HG02588 (cell line): Measurements from ENCODE around the gene CSNK2A2.

Experiments used
- ATAC-seq: cut with Tn5 transposase; IDR thresholded peaks from one replicate; pipeline ENCODE4 v1.9.1; 2021; ENCODE audit warnings: mild to moderate bottlenecking, moderate library complexity; ENCODE audit not compliant: unreplicated experiment

CSNK2A2 gene

DNA sequence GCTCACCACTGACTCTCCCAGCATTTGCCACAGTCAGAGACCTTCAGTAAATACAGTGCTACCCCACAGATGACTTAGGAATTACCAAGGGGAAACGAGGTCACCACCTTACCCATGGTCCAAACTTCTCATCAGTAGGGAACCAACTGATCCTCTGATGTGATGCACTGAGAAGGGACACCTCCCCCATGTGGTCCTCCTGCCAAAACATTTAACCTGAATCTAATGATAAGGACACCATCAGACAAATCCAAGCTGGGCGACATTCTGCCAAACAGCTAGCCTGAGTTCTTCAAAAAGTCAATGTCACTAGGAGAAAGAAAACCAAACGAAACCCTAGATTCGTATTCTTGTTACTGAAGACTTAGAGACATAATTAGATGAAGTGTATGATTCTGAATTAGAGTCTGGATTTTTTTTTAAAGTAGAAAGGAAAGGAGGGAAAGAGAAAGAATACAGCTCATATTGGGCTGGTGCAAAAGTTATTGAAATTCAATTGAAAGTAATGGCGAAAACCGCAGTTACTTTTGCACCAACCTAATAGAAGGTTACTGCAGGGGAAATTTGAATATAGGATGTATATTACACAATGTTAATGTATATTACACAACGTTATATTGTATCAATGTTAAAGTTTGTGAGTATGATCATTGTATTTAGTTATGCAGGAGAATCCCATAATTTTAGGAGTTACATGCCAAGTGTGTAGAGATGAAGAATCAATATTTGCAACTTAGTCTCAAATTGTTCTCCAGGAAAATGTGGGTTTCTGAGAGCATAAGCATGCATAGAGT, 2.3 kb upstream of the CSNK2A2 start:
- ATAC-seq = no peak

DNA sequence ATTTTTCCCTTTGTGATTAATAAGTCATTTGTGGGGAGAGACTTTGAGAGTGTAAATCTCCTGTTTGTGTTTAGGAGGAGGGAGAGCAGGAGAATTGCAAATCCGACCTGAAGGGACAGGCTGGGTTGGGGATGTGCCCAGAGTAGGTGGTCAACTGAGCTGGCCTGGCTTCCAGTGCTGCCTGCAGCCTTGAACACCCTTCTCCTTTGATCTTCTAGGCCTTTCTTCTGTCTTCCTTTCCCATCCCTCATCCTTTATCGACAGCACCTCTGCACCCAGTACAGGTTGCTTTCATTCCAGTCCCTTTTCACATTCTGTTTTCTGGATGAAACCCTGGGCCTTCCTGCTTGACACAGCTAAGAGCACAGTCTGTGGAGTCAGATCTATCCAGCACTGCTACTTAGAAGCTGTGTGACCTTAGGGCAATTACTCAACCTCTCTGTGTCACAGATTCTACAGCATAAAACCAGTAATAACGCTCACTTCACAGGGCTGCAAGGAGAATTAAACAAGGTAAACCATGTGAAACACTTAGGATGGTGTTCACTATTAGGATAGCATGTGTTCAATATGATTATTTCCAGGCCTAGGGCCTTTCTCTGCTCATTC, 1.0 kb upstream of the CSNK2A2 start:
- no peak for ATAC-seq

DNA sequence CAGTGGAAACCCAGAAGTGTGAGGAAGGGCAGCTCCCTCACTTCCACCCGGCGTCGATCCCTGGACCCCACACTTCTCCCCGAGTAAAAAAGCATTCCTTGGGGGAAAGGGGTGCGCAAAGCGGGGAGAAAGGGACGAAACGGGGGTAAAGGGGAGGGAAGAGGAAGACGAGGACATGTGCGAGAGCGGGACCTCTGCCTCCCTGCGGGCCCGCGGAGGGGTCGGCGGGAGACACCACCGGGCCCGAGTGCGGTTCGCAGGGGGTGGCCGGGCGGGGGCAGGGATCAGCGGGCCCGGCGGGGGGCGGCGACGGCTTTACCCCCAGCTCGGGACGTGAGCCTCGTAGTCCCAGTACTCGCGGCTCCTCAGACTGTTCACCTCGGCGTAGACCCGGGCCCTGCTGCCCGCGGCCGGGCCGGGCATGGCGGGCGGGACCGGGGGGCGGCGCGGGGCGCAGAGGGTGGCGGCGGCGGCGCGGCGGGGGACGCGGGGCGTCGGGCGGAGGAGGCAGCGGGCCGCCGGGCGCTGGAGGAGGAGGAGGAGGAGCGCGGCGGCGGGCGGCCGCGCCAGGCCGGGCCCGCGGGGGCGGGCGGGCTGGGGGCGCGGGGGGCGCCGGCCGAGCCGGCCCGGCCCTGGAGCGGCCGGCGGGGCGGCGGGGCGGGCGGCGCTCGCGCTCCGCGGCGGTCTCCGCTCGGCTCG, 443 bp downstream of the CSNK2A2 start:
- peak; percentile 40 for ATAC-seq

DNA sequence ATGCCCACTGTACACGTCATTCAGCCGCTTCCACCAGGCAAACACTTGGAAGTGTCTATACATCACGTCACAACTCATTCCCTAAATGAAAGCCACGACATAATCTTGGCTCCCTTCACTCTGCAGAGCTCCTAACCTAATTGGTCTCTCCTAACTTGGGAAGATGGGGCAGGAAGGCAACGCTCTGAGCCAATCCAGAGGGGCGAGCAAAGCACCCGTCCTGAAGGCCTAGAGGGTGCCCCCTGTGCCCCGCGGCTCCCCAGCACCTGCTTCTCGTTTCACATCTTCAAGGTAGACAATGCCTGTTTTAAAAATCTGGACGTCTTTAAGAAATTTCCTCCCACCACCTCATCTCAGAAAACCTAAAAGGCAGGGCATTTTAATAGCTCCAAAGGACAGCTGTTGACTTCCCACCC, 1.0 kb downstream of the CSNK2A2 start:
- no peak for ATAC-seq

DNA sequence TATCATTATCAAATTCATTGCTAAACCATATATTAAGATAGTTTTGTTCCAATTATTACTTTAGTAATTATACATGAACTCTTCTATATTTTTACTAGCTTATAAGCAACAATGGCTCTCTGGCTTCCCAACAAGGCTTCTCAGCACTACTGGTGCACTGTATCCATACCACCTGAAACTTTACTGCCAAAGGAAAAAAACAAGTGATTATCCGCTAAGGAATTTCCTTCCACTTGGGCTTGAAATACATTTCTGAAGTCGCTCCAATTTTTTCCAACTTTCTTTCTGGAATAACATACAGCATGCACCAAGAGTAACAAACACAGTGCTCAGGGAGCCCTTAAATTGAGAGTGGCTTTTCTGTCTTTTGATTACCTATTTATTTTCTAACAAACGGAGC, 2.1 kb downstream of the CSNK2A2 start:
- no peak for ATAC-seq

DNA sequence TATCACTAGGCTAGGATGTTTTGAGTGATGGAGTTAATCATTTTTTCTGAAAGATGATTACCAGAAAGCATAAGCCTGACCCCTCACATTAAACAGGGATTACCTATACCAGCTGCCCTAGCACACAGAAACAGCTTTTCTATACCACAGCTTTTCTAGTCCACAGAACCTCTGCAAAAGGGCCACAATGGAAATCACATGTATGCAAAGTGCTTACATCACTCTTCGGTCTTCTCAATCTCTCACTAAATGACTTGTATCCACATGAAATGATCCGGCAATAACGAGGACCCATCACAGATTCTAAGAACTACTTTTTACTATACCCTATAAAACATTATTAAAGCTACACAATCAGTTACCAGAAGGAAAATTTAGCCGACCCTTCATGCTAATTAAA, 2.6 kb downstream of the CSNK2A2 start:
- no peak for ATAC-seq

DNA sequence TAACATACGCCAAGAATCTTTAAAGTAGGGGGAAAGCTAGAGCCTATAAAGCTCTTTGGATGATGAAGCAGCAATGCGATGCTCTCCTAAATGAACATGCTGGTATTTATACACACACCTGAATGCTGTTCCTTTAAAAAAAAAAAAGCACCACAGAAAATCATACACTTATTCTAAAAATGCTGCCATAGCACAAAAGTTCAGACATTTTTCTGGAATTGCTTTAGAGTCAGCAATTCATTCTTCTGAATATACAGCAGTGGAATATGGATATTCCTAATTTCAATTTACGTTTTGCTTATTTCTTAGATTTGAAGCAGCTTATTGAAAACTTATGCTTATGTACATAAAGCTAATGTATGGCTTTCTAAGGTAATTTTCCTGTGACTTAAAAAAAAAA, 3.1 kb downstream of the CSNK2A2 start:
- no peak for ATAC-seq

DNA sequence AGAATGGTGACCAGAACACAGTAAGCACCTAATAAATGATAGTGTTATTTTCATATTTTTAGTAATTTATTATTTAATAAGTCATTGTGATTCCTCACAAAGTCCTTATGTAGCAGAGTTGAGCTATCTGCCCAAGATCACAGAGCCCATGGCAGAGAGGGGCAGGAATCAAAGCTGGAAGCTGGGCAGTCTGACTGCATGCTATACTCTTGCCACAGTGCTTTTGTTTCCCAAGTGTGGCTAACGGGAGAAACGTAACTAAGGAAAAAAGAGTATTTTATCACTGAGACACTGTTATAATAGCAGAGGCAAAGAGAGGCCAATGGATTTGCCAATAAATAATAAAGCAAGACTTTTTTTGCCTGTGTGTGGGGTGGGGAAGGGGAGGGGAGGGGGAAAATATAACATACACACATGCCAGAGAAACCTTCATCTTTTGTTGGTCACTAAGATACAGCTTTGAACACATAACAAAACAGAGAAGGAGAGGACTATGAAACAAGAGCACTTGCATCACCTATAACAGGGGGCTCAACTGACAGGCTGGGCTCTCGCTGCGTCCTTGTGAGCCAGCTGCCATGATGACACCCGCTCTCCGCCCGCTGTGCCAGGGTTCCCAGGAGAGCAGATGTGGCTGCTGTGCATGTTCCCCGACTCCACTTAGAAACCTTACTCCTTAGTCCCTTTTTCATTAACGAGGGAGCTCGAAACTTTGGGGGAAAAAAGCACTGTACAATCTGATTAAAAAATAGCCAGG, 10.1 kb downstream of the CSNK2A2 start:
- ATAC-seq = no peak

DNA sequence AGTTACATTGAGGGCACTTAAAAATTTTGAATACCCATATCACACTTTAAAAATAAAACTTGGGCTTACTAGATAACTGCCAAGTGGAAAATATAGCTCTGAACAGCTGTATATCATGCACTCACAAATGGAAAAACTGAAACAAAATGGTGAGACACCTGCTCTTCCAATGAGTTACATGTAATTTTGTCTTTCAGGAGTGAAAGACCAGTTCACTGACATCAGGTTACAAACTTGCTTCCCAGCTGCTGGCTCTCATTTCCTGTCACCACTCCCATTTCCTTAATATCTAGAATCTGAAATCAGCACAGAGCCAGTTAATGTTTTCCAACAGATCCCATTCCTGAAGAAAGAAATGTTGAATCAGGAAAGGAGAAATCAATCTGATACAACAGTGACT, 10.8 kb downstream of the CSNK2A2 start:
- no peak for ATAC-seq

DNA sequence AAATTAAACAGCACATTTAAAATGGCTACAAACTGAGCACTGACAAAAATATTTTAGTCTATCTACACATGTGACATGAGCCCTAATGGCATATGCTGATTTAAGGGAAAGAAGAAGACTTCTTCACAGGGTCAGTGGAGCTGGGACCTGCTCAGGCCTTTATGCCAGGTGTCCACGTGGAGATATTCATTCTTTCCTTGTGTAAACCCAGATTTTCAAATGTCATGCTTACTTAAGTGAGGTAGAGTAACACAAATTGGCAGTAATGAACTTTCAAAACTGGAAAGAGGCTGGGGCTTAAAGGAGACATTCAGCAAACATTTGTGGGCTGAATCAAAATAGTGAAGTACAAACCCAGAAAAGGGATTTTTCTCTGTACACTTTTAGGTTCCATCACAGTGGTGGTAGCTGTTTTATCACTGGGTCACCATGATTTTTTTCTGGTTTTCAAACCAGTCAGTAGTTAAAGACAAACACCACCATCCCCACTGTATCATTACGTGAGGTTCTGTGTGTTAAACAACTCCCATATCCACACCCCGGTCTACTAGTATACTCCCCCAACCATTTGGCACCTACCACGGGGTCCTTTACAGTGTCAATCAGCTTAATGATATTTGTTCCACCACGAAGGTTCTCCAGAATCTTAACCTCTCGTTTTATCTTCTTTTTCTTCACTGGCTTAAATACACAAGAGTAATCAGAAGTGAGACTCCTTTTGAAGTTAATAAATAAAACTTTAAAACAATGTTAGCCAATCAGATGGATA, 11.5 kb downstream of the CSNK2A2 start:
- no peak for ATAC-seq

DNA sequence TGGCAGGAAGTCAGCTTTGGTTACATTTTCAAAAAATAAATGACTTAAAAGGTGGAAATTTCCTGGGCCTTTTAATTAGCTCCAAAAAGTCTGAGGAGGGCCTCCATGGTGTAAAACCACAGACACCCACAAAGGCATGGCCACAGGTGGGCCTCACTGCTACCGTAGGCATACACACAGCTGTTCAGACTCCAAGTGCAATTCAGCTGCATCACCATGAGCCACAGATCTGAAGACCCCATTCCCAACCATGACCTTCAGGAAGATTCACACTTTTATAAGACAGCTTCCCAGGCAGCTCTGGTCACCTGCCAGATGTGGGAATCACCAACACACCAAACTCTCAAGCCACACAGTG, 20.6 kb downstream of the CSNK2A2 start:
- no peak for ATAC-seq

DNA sequence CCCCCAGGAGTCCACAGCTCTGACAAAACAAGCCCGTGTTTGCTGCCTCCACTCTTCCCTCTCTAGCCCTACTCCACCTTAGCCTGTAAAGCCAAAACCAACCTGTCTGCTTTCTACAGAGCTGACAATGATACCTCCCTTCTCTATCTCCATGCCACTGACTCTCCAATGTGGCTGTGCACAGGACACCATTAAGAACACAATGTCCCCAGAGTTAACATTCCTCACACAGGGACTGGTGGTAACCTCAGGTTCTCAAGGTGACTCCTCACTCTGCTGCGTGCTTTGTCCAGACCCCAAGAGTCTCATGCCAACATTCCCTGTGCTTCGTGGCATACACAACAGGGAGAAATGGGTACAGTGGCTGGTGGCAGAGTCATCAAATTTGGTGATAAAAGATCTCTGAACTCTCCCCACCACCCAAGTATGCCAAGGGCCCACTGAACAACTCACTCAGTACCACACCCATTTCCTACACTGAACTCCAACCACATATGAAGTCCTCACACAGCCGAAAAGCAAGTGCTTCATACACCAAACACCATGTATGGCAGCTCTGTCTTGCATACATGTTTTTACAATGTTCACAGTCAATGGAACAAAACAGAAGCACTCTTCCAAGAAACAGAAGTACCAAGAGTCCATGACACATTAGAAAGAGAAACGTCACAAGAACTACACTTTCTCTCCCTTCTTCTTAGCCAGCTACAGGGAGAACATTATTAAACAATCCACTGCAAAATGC, 21.1 kb downstream of the CSNK2A2 start:
- ATAC-seq = no peak

DNA sequence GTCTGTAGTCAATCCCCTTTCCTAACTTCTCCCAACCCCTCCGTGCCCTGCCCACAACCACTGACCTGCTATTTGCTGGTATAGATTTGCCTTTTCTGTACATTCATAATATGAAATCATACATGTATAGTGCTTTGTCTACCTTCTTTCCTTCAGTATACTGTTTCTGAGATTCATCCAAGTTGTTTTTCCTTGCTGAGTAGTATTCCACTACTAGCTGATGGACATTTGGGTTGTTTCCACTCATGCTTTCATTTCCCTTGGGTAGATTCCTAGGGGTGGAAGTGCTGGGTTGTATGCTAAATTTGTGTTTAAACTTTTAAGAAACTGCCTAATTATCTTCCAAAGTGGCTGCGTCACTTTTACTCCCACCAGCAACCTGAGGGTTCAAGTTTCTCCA, 27.7 kb downstream of the CSNK2A2 start:
- ATAC-seq = no peak

DNA sequence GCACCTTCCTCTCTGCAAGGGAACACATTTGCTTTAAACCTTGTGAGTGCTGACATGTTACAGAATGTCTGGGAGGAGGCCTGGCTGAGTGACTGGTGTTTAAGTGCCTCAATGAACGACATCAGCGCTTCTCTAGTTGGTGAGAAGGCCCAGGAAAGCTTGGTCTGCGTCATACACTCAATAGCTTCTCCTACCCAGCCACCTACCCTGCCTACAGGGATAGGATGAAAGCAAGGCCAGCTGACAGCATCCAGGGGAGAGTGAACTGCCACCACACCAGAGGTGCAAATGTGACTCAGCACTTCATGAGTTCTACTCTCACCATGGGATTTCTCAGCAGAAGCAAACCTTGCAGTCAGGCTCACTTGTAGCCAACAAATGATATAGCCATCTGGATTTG, 37.1 kb downstream of the CSNK2A2 start:
- ATAC-seq = no peak

DNA sequence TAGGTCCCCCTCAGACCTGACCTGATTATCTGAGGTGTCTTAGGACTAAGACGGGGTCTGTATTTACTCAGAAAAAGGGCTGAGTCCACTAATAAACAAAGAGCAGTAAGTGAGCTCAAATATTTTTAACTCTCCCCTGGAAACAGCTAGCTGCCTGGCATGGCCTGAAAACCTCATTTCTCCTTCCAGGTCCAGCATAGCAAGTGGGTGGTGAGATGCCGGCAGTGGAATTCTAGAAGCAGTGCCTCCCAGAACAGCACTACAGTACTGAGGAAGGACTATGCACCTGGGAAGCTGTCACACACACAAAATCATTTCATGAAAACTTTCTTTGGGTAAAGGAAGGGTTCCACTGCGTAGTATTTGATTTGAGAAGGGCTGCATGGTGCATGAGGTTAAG, 39.2 kb downstream of the CSNK2A2 start:
- no peak for ATAC-seq

DNA sequence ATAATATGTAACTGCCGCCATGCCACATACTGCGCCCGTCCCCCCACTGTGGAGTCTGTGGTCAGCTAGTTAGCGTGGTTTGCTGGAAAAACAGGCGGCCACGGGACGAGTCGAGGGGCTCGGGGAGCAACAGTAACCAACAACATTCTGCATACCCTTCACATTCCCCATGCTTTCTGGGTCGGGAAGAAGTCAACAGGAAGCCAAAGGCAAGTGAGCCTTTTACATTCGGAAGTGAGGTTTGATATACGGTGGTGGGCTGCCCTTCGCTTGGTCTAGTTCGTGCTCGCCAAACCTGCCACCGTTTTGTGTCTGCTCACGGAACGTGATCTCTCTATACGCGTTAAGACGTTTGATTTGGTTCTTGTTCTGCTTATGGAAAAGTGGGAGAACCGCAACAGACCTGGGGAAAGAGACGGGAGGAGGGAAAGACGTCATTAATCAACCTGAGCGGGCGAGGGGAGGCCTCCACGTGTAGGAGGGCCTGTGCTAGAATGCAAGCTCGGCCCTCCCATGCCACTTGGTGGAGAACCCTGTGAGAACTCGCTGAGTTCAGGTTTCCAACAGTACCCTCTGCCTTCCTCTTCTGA, 39.9 kb downstream of the CSNK2A2 start:
- no peak for ATAC-seq

DNA sequence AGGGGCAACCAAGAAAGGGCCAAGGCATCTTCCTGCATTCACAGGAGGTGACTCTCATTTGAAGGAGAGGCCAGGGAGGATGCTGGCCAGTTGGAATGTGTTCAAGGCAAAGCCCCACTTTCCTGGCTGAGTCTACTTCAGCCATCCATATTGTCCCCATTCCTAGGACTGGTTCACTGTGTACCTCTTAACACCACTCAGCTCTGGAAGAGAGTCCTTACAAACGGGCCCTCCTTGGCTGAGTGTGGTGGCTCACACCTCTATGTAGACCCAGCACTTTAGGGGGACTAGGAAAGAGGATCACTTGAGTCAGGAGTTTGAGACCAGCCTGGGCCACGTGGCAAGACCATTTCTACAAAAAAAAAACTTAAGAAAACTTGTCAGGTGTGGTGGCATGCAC, 40.7 kb downstream of the CSNK2A2 start:
- ATAC-seq = no peak

DNA sequence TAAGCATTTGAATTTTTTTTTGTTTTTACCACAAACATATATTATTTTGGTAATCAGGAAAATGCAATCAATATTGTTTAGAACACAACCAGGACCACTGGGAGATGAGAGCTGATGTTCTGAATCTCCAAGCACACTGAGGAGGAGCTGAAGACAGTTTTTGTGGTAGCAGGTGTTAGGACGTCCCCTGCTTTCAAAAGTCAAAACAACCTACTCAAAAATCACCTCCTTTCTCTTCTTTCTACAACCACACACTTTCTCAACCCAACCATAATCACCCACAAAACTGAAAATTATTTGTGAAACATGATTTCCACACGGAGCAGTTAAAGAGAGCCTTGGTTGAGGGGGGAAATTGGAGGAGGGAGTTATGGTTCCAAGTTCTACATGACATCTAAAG, 42.1 kb downstream of the CSNK2A2 start:
- ATAC-seq = no peak

DNA sequence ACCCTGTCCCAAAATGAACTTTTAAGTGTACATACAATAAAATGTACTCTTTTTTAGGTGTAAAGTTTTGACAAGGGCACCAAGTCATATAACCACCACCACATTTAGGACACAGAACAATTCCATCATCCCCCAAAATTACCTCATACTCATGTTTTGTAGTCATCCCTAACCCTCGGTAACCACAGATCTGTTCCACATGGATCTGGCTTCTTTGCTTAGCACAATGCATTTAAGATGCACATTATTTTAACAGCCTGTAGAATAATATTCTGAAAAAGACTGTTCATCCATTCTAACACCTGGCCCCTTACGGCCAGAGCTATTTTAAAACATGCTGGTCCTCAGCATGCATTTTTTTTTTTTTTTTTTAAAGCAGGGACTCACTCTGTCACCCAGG, 43.6 kb downstream of the CSNK2A2 start:
- ATAC-seq = no peak
